ENCODE results near the gene TEX14.

DNA sequence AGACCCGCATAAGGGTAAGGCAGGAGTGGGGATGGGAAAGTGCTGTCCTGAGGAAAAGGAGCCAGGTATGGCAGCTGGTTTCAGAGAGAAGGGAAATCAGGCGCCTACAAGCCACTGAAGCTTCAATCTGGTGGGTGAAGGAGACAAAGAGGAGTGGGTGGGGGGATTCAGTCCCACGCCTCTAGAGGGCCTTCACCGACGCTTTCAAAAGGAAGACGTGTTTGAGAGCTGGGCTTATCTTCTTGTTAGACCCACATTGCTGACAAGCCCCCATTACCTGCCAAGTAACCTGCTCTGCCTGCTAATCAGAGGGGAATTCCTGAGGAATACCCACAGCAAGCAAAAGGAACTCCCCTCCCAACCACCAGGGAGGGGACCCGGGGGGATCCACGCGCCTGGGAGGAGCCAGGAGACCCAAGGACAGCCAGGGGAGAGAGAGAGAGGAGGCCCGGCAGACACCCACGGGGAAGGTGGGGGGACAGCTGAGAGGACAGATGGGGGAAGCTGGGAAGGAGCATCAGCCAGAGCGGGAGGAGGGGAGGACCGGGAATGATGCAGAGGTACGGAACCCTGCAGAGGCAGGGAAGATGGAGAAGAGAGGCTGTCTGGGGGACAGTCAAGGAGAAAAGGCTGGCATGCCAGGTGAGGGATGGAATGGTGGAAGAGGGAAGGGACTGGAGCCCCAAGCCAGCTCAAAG lies 178.4 kb downstream of the TEX14 start:
- TF ChIP-seq PML (IDR thresholded peaks at IDR 0.05; ENCODE audit: low read length) (no peak), POLR2A (IDR thresholded peaks at IDR 0.05; ENCODE audit: low read depth, low read length) (0 out of 2 replicates have a peak, but pooled peaks have one; percentile 16), ZZZ3 (IDR thresholded peaks at IDR 0.05; ENCODE audit: control insufficient read depth, insufficient read length, low read depth) (no peak), YY1 (IDR thresholded peaks at IDR 0.05; ENCODE audit: low read depth, low read length) (no peak), JUND (IDR thresholded peaks at IDR 0.05; ENCODE audit: low read depth, low read length) (no peak)
- TF ChIP-seq, protein P1, sequence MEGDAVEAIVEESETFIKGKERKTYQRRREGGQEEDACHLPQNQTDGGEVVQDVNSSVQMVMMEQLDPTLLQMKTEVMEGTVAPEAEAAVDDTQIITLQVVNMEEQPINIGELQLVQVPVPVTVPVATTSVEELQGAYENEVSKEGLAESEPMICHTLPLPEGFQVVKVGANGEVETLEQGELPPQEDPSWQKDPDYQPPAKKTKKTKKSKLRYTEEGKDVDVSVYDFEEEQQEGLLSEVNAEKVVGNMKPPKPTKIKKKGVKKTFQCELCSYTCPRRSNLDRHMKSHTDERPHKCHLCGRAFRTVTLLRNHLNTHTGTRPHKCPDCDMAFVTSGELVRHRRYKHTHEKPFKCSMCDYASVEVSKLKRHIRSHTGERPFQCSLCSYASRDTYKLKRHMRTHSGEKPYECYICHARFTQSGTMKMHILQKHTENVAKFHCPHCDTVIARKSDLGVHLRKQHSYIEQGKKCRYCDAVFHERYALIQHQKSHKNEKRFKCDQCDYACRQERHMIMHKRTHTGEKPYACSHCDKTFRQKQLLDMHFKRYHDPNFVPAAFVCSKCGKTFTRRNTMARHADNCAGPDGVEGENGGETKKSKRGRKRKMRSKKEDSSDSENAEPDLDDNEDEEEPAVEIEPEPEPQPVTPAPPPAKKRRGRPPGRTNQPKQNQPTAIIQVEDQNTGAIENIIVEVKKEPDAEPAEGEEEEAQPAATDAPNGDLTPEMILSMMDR (IDR thresholded peaks at IDR 0.05 in 2 of 3, conservative IDR thresholded peaks at IDR 0.05 in 1 of 3; ENCODE audit: control insufficient read depth in 2 of 3, extremely low read depth in 1 of 3, insufficient read depth in 1 of 3, low read depth in 3 of 3, low read length in 3 of 3) = peak; percentile 6 to 14 (median 9); a peak in 1 of 6 replicates

Data from GM12878 (cell line).